CD14-positive monocyte (primary cell): ENCODE data around the gene POLR2L. TPM values are rescaled to one million over a fixed set of nuclear protein-coding genes. Genes with fewer than 3 reads are reported as not detected.

Source experiments
- DNase-seq, 3 donors: peaks; one replicate each; pipeline ENCODE4 v3.0.0-alpha.2; 2011 to 2022
- H2AFZ ChIP-seq: 2 replicates; pipeline ENCODE4 v1.6.0; 2012; ENCODE audit warnings: mild to moderate bottlenecking, low read depth, low read length, inconsistent platforms; ENCODE audit not compliant: insufficient read depth, poor library complexity, severe bottlenecking
- H3K27ac ChIP-seq, 2 donors: 1 replicate in 1 of 2; 2 replicates in 1 of 2; pipeline ENCODE4 v1.5.1; 2012 to 2013; ENCODE audit warnings: low read length in 2 of 2, control low read depth in 1 of 2, inconsistent platforms in 1 of 2, low read depth in 1 of 2, mild to moderate bottlenecking in 1 of 2
- H3K27me3 ChIP-seq, 2 donors: one replicate each; pipeline versions ENCODE4 v1.6.0 to v1.6.1; 2011 to 2013; ENCODE audit warnings: low read length in 2 of 2; ENCODE audit not compliant: control insufficient read depth in 2 of 2, insufficient read depth in 2 of 2
- H3K36me3 ChIP-seq, 2 donors: replicated peaks in 1 of 2; 1 replicate in 1 of 2; 2 replicates in 1 of 2; pipeline versions ENCODE4 v1.5.1 to v1.6.1; 2012 to 2013; ENCODE audit warnings: low read length in 2 of 2, control low read depth in 1 of 2, inconsistent platforms in 1 of 2, mild to moderate bottlenecking in 1 of 2; ENCODE audit not compliant: insufficient read depth in 2 of 2, control insufficient read depth in 1 of 2
- H3K4me1 ChIP-seq, 2 donors: 1 replicate in 1 of 2; 2 replicates in 1 of 2; pipeline versions ENCODE4 v1.5.1 to v1.6.1; 2012 to 2013; ENCODE audit warnings: low read length in 2 of 2, control low read depth in 1 of 2, inconsistent platforms in 1 of 2, mild to moderate bottlenecking in 1 of 2, moderate library complexity in 1 of 2; ENCODE audit not compliant: insufficient read depth in 2 of 2, control insufficient read depth in 1 of 2
- H3K4me2 ChIP-seq: replicated peaks from 2 replicates; pipeline ENCODE3; 2012; ENCODE audit warnings: low read length, moderate library complexity, mild to moderate bottlenecking; ENCODE audit not compliant: poor library complexity, severe bottlenecking; ENCODE audit errors: extremely low read depth
- H3K4me3 ChIP-seq, 3 experiments: fragments of 200-600 bp in 1 of 3; sonication (generic) in 1 of 3; replicated peaks in 1 of 3; 1 replicate in 2 of 3; 2 replicates in 1 of 3; pipeline ENCODE4 v1.5.1; 2011 to 2013; ENCODE audit warnings: low read length in 3 of 3, mild to moderate bottlenecking in 3 of 3, control low read depth in 2 of 3, low read depth in 2 of 3, inconsistent platforms in 1 of 3, moderate library complexity in 1 of 3
- H3K79me2 ChIP-seq: 2 replicates; pipeline ENCODE4 v1.6.0; 2012; ENCODE audit warnings: mild to moderate bottlenecking, control low read depth, inconsistent platforms, low read length, moderate library complexity; ENCODE audit not compliant: insufficient read depth
- H3K9ac ChIP-seq: 2 replicates; pipeline ENCODE4 v1.6.0; 2017; ENCODE audit warnings: low read length, mild to moderate bottlenecking; ENCODE audit not compliant: insufficient read depth, poor library complexity, severe bottlenecking
- H3K9me3 ChIP-seq, 2 donors: replicated peaks in 1 of 2; 1 replicate in 1 of 2; 2 replicates in 1 of 2; pipeline versions ENCODE4 v1.5.1 to v1.6.1; 2012 to 2013; ENCODE audit warnings: low read length in 2 of 2, control low read depth in 1 of 2; ENCODE audit not compliant: control insufficient read depth in 1 of 2, insufficient read depth in 1 of 2
- H4K20me1 ChIP-seq: 2 replicates; pipeline ENCODE4 v1.6.0; 2012; ENCODE audit warnings: mild to moderate bottlenecking, low read length, control low read depth, moderate library complexity; ENCODE audit not compliant: insufficient read depth
- H3K27ac Mint-ChIP-seq, 7 donors: one replicate each; pipeline ENCODE4 v1.8.0; 2020; ENCODE audit warnings: mild to moderate bottlenecking in 7 of 7, mixed read lengths in 7 of 7, moderate library complexity in 6 of 7, inconsistent platforms in 2 of 7
- H3K27me3 Mint-ChIP-seq, 3 donors: one replicate each; pipeline ENCODE4 v1.8.0; 2021 to 2022; ENCODE audit warnings: low read depth in 3 of 3, mild to moderate bottlenecking in 3 of 3, mixed read lengths in 3 of 3, moderate library complexity in 3 of 3, inconsistent platforms in 1 of 3
- H3K36me3 Mint-ChIP-seq, 2 donors: one replicate each; pipeline ENCODE4 v1.8.0; 2020; ENCODE audit warnings: mixed read lengths in 2 of 2, inconsistent platforms in 1 of 2, mild to moderate bottlenecking in 1 of 2
- H3K4me1 Mint-ChIP-seq: one replicate; pipeline ENCODE4 v1.8.0; 2020; ENCODE audit warnings: mild to moderate bottlenecking, mixed read lengths
- H3K4me3 Mint-ChIP-seq, 2 donors: one replicate each; pipeline ENCODE4 v1.8.0; 2020; ENCODE audit warnings: mild to moderate bottlenecking in 2 of 2, mixed read lengths in 2 of 2, moderate library complexity in 1 of 2
- H3K9me3 Mint-ChIP-seq, 7 donors: one replicate each; pipeline ENCODE4 v1.8.0; 2020 to 2022; ENCODE audit warnings: mixed read lengths in 7 of 7, mild to moderate bottlenecking in 6 of 7, moderate library complexity in 6 of 7, inconsistent platforms in 2 of 7
- CTCF ChIP-seq: fragments of 200-600 bp; IDR thresholded peaks from one replicate; pipeline ENCODE4 v1.8.0; 2022; ENCODE audit warnings: antibody characterized with exemption, mild to moderate bottlenecking
- WGBS: methylation state at CpG from one replicate; pipeline ENCODE4 v1.1.5; 2013; ENCODE audit warnings: missing lambda C conversion rate; ENCODE audit not compliant: insufficient coverage; 5-methylcytosine and 5-hydroxymethylcytosine counted together
- intact Hi-C, 2 donors: fragments of 100-400 bp; cut with micrococcal nuclease; formaldehyde crosslinking; loops; one replicate each; pipeline versions ENCODE4 v1.15.0 to v1.15.1; 2023
- polyA plus RNA-seq, 3 donors: library from polyadenylated mRNA; depleted of rRNA in 1 of 3; unstranded in 2 of 3; stranded (reverse) in 1 of 3; fragments of 300-500 nt in 2 of 3; fragments of >200 nt in 1 of 3; fragmentation: Illumina TruSeq in 2 of 3; gene quantifications; 1 replicate in 2 of 3; 2 replicates in 1 of 3; pipeline ENCODE4 v1.2.3, GENCODE V29; 2012 to 2021

The POLR2L gene
- polyA plus RNA-seq, 3 donors = 93.9 to 133 (median 110) TPM

GRCh38 chr11:825366-826226 is 16.7 kb downstream of the POLR2L start:
- no peak for TF ChIP-seq CTCF
- Histone ChIP-seq H4K20me1 (peaks cover 58% of the 10 kb centered on the region), H3K27me3 (peaks cover 2 to 36% of the 10 kb centered on the region in 2 donors), H3K9me3 (no peaks in the 10 kb centered on the region), H3K4me2 (no peak overlapping the region), H3K27ac (no peak overlapping the region), H3K4me3 (no peak overlapping the region), H3K9ac (no peak overlapping the region), H3K79me2 (peaks cover 38% of the 10 kb centered on the region), H3K36me3 (peaks cover 21 to 32% of the 10 kb centered on the region in 2 donors), H3K4me1 (peaks cover 75 to 84% of the 10 kb centered on the region in 2 donors), H2AFZ (no peak overlapping the region)
- intact Hi-C loops = no loop called here
- Mint-ChIP-seq H3K27me3 (peaks cover 35 to 40% (median 39%) of the 10 kb centered on the region in 3 donors), H3K27ac (no peak overlapping the region), H3K4me1 (peaks cover 65% of the 10 kb centered on the region), H3K9me3 (peaks cover 0 to 7% (median 1%) of the 10 kb centered on the region in 7 donors), H3K36me3 (peaks cover 34 to 44% of the 10 kb centered on the region in 2 donors), H3K4me3 (no peak overlapping the region)
- no peak for DNase-seq
- WGBS = 85% methylated on average over 4 of the region's 12 CpGs

DNA sequence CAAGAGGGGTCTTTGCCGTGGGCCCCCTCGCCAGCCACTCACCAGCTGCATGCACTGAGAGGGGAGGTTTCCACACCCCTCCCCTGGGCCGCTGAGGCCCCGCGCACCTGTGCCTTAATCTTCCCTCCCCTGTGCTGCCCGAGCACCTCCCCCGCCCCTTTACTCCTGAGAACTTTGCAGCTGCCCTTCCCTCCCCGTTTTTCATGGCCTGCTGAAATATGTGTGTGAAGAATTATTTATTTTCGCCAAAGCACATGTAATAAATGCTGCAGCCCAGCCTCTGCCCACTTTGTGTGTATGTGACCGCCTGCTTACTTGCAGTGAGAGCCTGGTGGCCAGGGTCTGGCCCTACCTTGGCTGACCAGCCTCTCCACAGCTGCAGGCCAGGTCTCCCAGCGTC is 17.4 kb downstream of the POLR2L start:
- Histone ChIP-seq H2AFZ (no peak overlapping the region), H3K9me3 (no peaks in the 10 kb centered on the region), H4K20me1 (peaks cover 60% of the 10 kb centered on the region), H3K27ac (no peak overlapping the region), H3K27me3 (peaks cover 0 to 29% of the 10 kb centered on the region in 2 donors), H3K4me3 (no peak overlapping the region), H3K36me3 (peaks cover 21 to 32% of the 10 kb centered on the region in 2 donors), H3K9ac (no peak overlapping the region), H3K4me2 (no peak overlapping the region), H3K79me2 (peaks cover 45% of the 10 kb centered on the region), H3K4me1 (peaks cover 72 to 83% of the 10 kb centered on the region in 2 donors)
- Mint-ChIP-seq H3K4me1 (peaks cover 59% of the 10 kb centered on the region), H3K4me3 (no peak overlapping the region), H3K36me3 (peaks cover 34 to 44% of the 10 kb centered on the region in 2 donors), H3K9me3 (peaks cover 0 to 7% (median 1%) of the 10 kb centered on the region in 7 donors), H3K27me3 (peaks cover 30 to 34% (median 32%) of the 10 kb centered on the region in 3 donors), H3K27ac (no peak overlapping the region)
- 90% methylated on average over 4 of the region's 11 CpGs for WGBS
- no peak for TF ChIP-seq CTCF
- DNase-seq = no peak
- intact Hi-C loops = no loop called here
